Measurements from ENCODE around the gene MYL10. TPM values are rescaled to one million over a fixed set of nuclear protein-coding genes. Genes with fewer than 3 reads are reported as not detected.

The MYL10 gene
- total and polyA plus RNA-seq, 12 donors = not detected

GRCh38 chr7:101597941-101598340 lies 31.2 kb downstream of the MYL10 start:
- H3K27me3 ChIP-seq = no peaks in the 10 kb centered on the region
- H3K36me3 ChIP-seq (replicated peaks in 1 of 2) = no peaks in the 10 kb centered on the region
- DNase-seq = no peak
- TF ChIP-seq POLR2A (IDR thresholded peaks at IDR 0.05) (no peak), CTCF (IDR thresholded peaks at IDR 0.05) (no peak)
- peaks cover 0 to 4% (median 0%) of the 10 kb centered on the region in 3 donors for H3K9me3 ChIP-seq (replicated peaks in 1 of 3)
- no peak overlapping the region for H3K4me3 ChIP-seq
- no peak overlapping the region for H3K27ac ChIP-seq
- 83 to 91% (median 86%) methylated on average over 6 of the region's 6 CpGs for WGBS, 4 donors
- intact Hi-C loops (cut with DNase I) = no loop called here
- H3K4me1 ChIP-seq (replicated peaks in 1 of 2) = no peaks in the 10 kb centered on the region

- WGBS, 4 donors = 38 to 78% (median 64%) methylated on average over 1 of the region's 1 CpG
- intact Hi-C loops (cut with DNase I) = no loop called here
- TF ChIP-seq CTCF (IDR thresholded peaks at IDR 0.05) (no peak), POLR2A (IDR thresholded peaks at IDR 0.05) (no peak)
- no peak overlapping the region for H3K27ac ChIP-seq
- H3K9me3 ChIP-seq (replicated peaks in 1 of 3) = peaks cover 0 to 4% (median 0%) of the 10 kb centered on the region in 3 donors
- H3K27me3 ChIP-seq = no peaks in the 10 kb centered on the region
- no peak for DNase-seq
- no peaks in the 10 kb centered on the region for H3K4me1 ChIP-seq (replicated peaks in 1 of 2)
- H3K36me3 ChIP-seq (replicated peaks in 1 of 2) = no peaks in the 10 kb centered on the region
- no peak overlapping the region for H3K4me3 ChIP-seq
Observed at GRCh38 chr7:101596898-101597297, 32.2 kb downstream of the MYL10 start.

GRCh38 chr7:101595766-101596537 lies 33.1 kb downstream of the MYL10 start:
- Histone ChIP-seq H3K9me3 (replicated peaks in 1 of 3) (peaks cover 0 to 4% (median 0%) of the 10 kb centered on the region in 3 donors), H3K27ac (no peak overlapping the region), H3K27me3 (no peaks in the 10 kb centered on the region), H3K36me3 (replicated peaks in 1 of 2) (no peaks in the 10 kb centered on the region), H3K4me1 (replicated peaks in 1 of 2) (no peaks in the 10 kb centered on the region), H3K4me3 (no peak overlapping the region)
- 77 to 94% (median 91%) methylated on average over 3 to 4 of the region's 4 CpGs for WGBS, 4 donors
- TF ChIP-seq POLR2A (IDR thresholded peaks at IDR 0.05) = no peak
- no peak for TF ChIP-seq CTCF (IDR thresholded peaks at IDR 0.05)
- no peak for DNase-seq
- intact Hi-C loops (cut with DNase I) = no loop called here

GRCh38 chr7:101595246-101595645 lies 33.9 kb downstream of the MYL10 start:
- H3K27me3 ChIP-seq = no peaks in the 10 kb centered on the region
- TF ChIP-seq POLR2A (IDR thresholded peaks at IDR 0.05) = no peak
- TF ChIP-seq CTCF (IDR thresholded peaks at IDR 0.05) = no peak
- peaks cover 0 to 4% (median 0%) of the 10 kb centered on the region in 3 donors for H3K9me3 ChIP-seq (replicated peaks in 1 of 3)
- H3K4me3 ChIP-seq = no peak overlapping the region
- no peaks in the 10 kb centered on the region for H3K36me3 ChIP-seq (replicated peaks in 1 of 2)
- 83 to 100% (median 86%) methylated on average over 1 of the region's 1 CpG for WGBS, 4 donors
- intact Hi-C loops (cut with DNase I) = no loop called here
- no peak for DNase-seq
- no peaks in the 10 kb centered on the region for H3K4me1 ChIP-seq (replicated peaks in 1 of 2)
- H3K27ac ChIP-seq = no peak overlapping the region
